Tibial nerve (tissue), 4 donors: Measurements from ENCODE around the gene TRABD2B.

Experiments
- EP300 ChIP-seq, 2 donors: sonication (generic); formaldehyde crosslinking; IDR thresholded peaks; one replicate each; pipeline ENCODE4 v1.6.1; 2017; ENCODE audit warnings: antibody characterized with exemption in 2 of 2, mild to moderate bottlenecking in 1 of 2
- POLR2A ChIP-seq, 2 donors: fragments of 450-650 bp; IDR thresholded peaks; one replicate each; pipeline ENCODE4 v1.6.1; 2017; ENCODE audit warnings: antibody characterized with exemption in 2 of 2, mild to moderate bottlenecking in 2 of 2, moderate library complexity in 2 of 2
- TF ChIP-seq, protein P1 (sequence below), 5 experiments: fragments of 200-600 bp in 3 of 5; fragments of 450-650 bp in 2 of 5; sonication (generic) in 3 of 5; IDR thresholded peaks; one replicate each; pipeline ENCODE4 v1.5.1; 2016 to 2019; ENCODE audit warnings: antibody characterized with exemption in 5 of 5, mild to moderate bottlenecking in 3 of 5, moderate library complexity in 2 of 5

GRCh38 chr1:47759936-47760629, 237.1 kb downstream of the TRABD2B start:
- TF ChIP-seq, protein P1, sequence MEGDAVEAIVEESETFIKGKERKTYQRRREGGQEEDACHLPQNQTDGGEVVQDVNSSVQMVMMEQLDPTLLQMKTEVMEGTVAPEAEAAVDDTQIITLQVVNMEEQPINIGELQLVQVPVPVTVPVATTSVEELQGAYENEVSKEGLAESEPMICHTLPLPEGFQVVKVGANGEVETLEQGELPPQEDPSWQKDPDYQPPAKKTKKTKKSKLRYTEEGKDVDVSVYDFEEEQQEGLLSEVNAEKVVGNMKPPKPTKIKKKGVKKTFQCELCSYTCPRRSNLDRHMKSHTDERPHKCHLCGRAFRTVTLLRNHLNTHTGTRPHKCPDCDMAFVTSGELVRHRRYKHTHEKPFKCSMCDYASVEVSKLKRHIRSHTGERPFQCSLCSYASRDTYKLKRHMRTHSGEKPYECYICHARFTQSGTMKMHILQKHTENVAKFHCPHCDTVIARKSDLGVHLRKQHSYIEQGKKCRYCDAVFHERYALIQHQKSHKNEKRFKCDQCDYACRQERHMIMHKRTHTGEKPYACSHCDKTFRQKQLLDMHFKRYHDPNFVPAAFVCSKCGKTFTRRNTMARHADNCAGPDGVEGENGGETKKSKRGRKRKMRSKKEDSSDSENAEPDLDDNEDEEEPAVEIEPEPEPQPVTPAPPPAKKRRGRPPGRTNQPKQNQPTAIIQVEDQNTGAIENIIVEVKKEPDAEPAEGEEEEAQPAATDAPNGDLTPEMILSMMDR (IDR thresholded peaks at IDR 0.05), result peak in 1 of 5 experiments; percentile 16
- TF ChIP-seq POLR2A (IDR thresholded peaks at IDR 0.05) (no peak), EP300 (IDR thresholded peaks at IDR 0.05) (no peak)
